ENCODE results near the gene ZCCHC10.

DNA sequence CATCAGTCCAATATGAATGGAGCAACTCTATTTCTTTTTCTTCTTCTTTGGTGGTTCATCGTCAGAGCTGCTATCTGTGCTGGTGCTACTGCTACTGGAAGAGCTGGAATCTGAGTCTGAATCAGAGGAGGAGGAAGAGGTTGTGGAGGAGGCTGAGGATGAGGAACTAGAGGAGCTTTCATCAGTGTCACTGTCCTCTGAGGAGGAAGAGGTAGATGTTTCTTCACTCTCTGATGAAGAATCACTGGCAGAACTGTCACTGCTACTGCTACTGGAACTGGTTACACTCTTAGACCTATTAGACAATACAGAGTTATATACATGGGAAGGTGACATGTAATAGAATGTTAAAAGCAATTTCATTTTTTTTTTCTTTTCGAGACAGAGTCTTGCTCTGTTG lies 27.8 kb downstream of the ZCCHC10 start:
- TF ChIP-seq CTCF (conservative IDR thresholded peaks at IDR 0.05 in 1 of 2, IDR thresholded peaks at IDR 0.05 in 1 of 2; ENCODE audit: low read depth in 1 of 2, low read length in 2 of 2), result no peak
- no peak for TF ChIP-seq EZH2 (IDR thresholded peaks at IDR 0.05; ENCODE audit: low read length, missing control alignments)

Measured in fibroblast of lung (primary cell).